Smooth muscle cell (in vitro differentiated cells): Measurements from ENCODE around the gene DCAF15. TPM values are rescaled to one million over a fixed set of nuclear protein-coding genes. Genes with fewer than 3 reads are reported as not detected.

Source experiments
- DNase-seq: peaks from one replicate; lab custom pipeline; 2025; ENCODE audit not compliant: unreplicated experiment; lab: John Stamatoyannopoulos, UW
- H2AFZ ChIP-seq: fragments of 200-600 bp; sonication (generic); 2 replicates; pipeline ENCODE4 v1.6.0; 2016; ENCODE audit warnings: antibody characterized with exemption, low read depth, mild to moderate bottlenecking
- H3F3A ChIP-seq: fragments of 200-600 bp; sonication (generic); 2 replicates; pipeline ENCODE4 v1.6.0; 2017; ENCODE audit warnings: antibody characterized with exemption, low read depth
- H3K27ac ChIP-seq: fragments of 200-600 bp; sonication (generic); 2 replicates; pipeline ENCODE4 v1.5.1; 2016; ENCODE audit warnings: low read depth, mild to moderate bottlenecking
- H3K27me3 ChIP-seq: fragments of 200-600 bp; sonication (generic); 2 replicates; pipeline ENCODE4 v1.6.1; 2016; ENCODE audit warnings: low read depth, mild to moderate bottlenecking
- H3K36me3 ChIP-seq: fragments of 200-600 bp; sonication (generic); 2 replicates; pipeline ENCODE4 v1.5.1; 2016; ENCODE audit warnings: low read depth
- H3K4me1 ChIP-seq: fragments of 200-600 bp; sonication (generic); 2 replicates; pipeline ENCODE4 v1.5.1; 2016; ENCODE audit warnings: low read depth
- H3K4me2 ChIP-seq: fragments of 200-600 bp; sonication (generic); 2 replicates; pipeline ENCODE4 v1.6.0; 2016; ENCODE audit warnings: mild to moderate bottlenecking
- H3K4me3 ChIP-seq: fragments of 200-600 bp; sonication (generic); 2 replicates; pipeline ENCODE4 v1.5.1; 2016; ENCODE audit warnings: mild to moderate bottlenecking
- H3K79me2 ChIP-seq: fragments of 200-600 bp; sonication (generic); 2 replicates; pipeline ENCODE4 v1.6.0; 2016; ENCODE audit warnings: low read depth, mild to moderate bottlenecking
- H3K9ac ChIP-seq: fragments of 200-600 bp; sonication (generic); 2 replicates; pipeline ENCODE4 v1.6.0; 2016; ENCODE audit warnings: low read depth
- H3K9me3 ChIP-seq: fragments of 200-600 bp; sonication (generic); replicated peaks from 2 replicates; pipeline ENCODE4 v1.5.1; 2016; ENCODE audit warnings: low read depth
- H4K20me1 ChIP-seq: fragments of 200-600 bp; sonication (generic); 2 replicates; pipeline ENCODE4 v1.6.0; 2016; ENCODE audit warnings: low read depth
- CTCF ChIP-seq: fragments of 200-600 bp; sonication (generic); IDR thresholded peaks from 2 replicates; pipeline ENCODE4 v1.5.1; 2017; ENCODE audit warnings: borderline replicate concordance, mild to moderate bottlenecking, antibody characterized with exemption; ENCODE audit not compliant: insufficient read depth, poor library complexity, severe bottlenecking
- WGBS: methylation state at CpG from one replicate; pipeline ENCODE4 v1.1.7; 2016; ENCODE audit warnings: low lambda C conversion rate; 5-methylcytosine and 5-hydroxymethylcytosine counted together
- polyA plus RNA-seq: library from polyadenylated mRNA; unstranded; fragments of >200 nt; fragmentation: Nextera tagmentation; extraction: Ambion mirVana; gene quantifications from 2 replicates; pipeline ENCODE4 v1.2.1, GENCODE V29; 2016
- total RNA-seq: library from RNA; depleted of rRNA; stranded (reverse); fragments of >200 nt; gene quantifications from 2 replicates; pipeline ENCODE4 v1.2.3, GENCODE V29; 2014

DCAF15 gene
- total and polyA plus RNA-seq, 2 experiments from 2014 or later = 12.4 to 27.0 TPM

DNA sequence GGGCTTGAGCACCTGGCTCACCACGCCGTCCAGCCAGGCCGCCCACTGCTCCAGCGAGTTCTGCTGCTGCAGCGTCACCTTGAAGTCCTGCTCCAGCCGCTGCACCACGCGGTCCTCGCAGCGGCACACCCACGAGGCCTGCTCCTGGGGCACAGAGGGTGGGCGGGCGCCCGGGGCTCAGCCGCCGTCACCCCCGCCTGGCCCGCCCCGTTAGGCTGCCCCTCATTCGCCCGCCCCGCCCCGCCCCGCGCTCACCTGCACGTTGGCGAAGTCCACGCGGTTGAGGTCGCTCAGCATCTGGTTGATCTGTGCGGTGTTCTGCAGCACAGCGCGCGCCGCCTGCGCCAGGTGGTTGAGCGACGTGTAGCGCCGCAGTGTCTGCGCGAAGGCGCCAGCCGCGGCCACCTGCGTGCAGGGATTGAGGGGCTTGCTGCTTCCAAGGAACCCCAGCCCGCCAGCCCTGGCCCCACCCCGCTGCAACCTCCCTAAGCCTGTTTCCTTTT is 11.3 kb downstream of the DCAF15 start:
- Histone ChIP-seq H3K27ac (no peak overlapping the region), H3K27me3 (no peaks in the 10 kb centered on the region), H3K4me1 (peaks cover 13% of the 10 kb centered on the region), H3K79me2 (no peaks in the 10 kb centered on the region), H3F3A (peaks cover 9% of the 10 kb centered on the region), H2AFZ (no peak overlapping the region), H3K9ac (no peak overlapping the region), H3K9me3 (no peaks in the 10 kb centered on the region), H3K4me3 (no peak overlapping the region), H4K20me1 (no peaks in the 10 kb centered on the region), H3K4me2 (peak overlapping the region; percentile 83), H3K36me3 (no peaks in the 10 kb centered on the region)
- no peak for TF ChIP-seq CTCF
- WGBS = 73% methylated on average over 28 of the region's 48 CpGs
- DNase-seq = no peak

GRCh38 chr19:13964776-13965175 is 12.5 kb downstream of the DCAF15 start:
- Histone ChIP-seq H3K79me2 (no peaks in the 10 kb centered on the region), H4K20me1 (no peaks in the 10 kb centered on the region), H3K4me1 (peaks cover 13% of the 10 kb centered on the region), H3K4me3 (no peak overlapping the region), H3K9ac (no peak overlapping the region), H3K36me3 (no peaks in the 10 kb centered on the region), H2AFZ (no peak overlapping the region), H3K9me3 (no peaks in the 10 kb centered on the region), H3K4me2 (no peak overlapping the region), H3K27ac (no peak overlapping the region), H3K27me3 (no peaks in the 10 kb centered on the region), H3F3A (peaks cover 9% of the 10 kb centered on the region)
- DNase-seq = no peak
- 80% methylated on average over 5 of the region's 5 CpGs for WGBS
- no peak for TF ChIP-seq CTCF

DNA sequence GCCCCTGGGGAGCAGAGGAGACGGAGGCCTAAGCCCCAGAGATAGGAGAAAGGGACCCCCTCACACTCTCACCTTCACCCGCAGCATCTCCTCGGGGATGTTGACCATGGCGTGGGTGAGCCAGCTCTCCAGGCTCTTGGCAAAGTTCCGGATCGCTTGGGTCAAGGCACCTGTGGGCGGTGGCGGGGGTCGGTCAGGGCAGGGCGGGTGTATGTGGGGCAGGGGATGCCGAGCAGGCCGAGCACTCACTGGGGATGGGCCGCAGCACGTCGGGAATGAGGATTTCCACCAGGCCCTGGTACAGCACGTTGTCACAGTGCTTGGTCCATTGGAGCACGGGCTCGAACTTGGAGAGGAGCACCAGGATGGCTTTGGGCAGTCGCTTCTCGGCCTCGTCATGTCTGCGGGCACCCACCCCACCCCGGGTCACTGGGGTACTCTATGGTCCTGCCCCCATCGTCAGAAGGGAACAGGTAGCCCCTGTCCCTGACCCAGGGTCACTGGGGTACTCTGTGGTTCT is 13.1 kb downstream of the DCAF15 start:
- 94% methylated on average over 16 of the region's 24 CpGs for WGBS

More for the DNA sequence above, 13.1 kb downstream of the DCAF15 start:
- H2AFZ ChIP-seq = no peak overlapping the region
- peaks cover 13% of the 10 kb centered on the region for H3K4me1 ChIP-seq
- H3K36me3 ChIP-seq = no peaks in the 10 kb centered on the region
- H3K27ac ChIP-seq = no peak overlapping the region
- no peak overlapping the region for H3K9ac ChIP-seq
- H3K4me2 ChIP-seq = no peak overlapping the region
- no peak for DNase-seq
- no peak for TF ChIP-seq CTCF
- no peak overlapping the region for H3K4me3 ChIP-seq
- H3F3A ChIP-seq = peaks cover 9% of the 10 kb centered on the region
- no peaks in the 10 kb centered on the region for H3K27me3 ChIP-seq
- no peaks in the 10 kb centered on the region for H3K79me2 ChIP-seq
- H4K20me1 ChIP-seq = no peaks in the 10 kb centered on the region
- H3K9me3 ChIP-seq = no peaks in the 10 kb centered on the region
